Mesenteric fat pad (tissue), 1 donor: ENCODE results near the gene ACBD5. TPM values are rescaled to one million over a fixed set of nuclear protein-coding genes. Genes with fewer than 3 reads are reported as not detected.
"Not testable (repeated sequence)": the region's sequence is repeated elsewhere in the genome, so short reads cannot be mapped to it uniquely, and the experiment has no call there.

Experiments used
- DNase-seq: peaks from one replicate; pipeline ENCODE4 v3.0.0-alpha.2; 2020; ENCODE audit warnings: low spot score
- long read RNA-seq: library from polyadenylated mRNA; unstranded; transcript quantifications from one replicate; pipeline ENCODE4 v2.0.0, GENCODE V29; 2020
- total RNA-seq: library from RNA; stranded (reverse); fragmentation: NEBNext Ultra II Directional; extraction: Animal tissue kit (Norgen Biotek cat#: 25700); gene quantifications from one replicate; pipeline ENCODE4 v1.2.1, GENCODE V29; 2021
- donor health status: DM: yes; HTN: yes; CAD: no.

Gene ACBD5, protein sequence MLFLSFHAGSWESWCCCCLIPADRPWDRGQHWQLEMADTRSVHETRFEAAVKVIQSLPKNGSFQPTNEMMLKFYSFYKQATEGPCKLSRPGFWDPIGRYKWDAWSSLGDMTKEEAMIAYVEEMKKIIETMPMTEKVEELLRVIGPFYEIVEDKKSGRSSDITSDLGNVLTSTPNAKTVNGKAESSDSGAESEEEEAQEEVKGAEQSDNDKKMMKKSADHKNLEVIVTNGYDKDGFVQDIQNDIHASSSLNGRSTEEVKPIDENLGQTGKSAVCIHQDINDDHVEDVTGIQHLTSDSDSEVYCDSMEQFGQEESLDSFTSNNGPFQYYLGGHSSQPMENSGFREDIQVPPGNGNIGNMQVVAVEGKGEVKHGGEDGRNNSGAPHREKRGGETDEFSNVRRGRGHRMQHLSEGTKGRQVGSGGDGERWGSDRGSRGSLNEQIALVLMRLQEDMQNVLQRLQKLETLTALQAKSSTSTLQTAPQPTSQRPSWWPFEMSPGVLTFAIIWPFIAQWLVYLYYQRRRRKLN
- total RNA-seq = 26.6 TPM
- long read RNA-seq, partial matches to known transcripts = 19 of 38 reads
- long read RNA-seq, other reads (novel, unspliced or antisense) = 12 of 38 reads

DNA sequence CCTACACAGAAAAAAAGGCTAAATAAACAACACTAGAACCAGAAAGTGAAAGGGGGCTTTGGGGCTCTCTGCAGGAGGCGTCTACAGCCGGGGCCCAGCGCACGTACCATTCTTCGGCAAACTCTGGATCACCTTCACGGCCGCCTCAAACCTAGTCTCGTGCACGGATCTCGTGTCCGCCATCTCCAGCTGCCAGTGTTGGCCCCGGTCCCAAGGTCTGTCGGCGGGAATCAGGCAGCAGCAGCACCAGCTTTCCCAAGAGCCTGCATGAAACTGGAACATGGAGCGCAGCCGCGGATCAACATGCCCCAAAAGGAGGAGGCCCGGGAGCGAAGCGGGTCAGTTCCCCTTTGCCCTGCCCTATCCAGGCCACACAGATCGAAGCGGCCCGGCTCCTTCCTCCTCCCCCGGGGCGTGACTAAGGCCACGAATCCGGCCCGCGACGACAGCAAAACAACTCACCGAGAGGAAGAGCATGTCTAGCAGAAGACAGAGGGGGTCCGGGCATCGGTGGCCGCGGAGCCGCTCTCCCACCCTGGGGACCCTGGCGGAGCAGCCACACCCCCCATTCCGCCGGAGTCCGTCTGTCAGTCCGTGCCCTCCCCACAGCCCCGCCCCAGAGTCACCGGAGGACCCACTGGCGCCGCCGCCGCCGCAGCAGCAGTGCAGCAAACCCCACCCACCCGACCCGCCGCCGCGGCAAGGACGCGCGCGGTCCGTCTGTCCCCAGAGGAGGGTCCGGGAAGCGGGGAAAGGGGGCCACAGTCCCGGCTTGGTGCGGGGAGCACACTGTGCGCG, at the start of gene ACBD5:
ACBD5 (minus strand) TSS at position 586 of the 798 bp plus-strand sequence; CDS start at position 477, 109 bp downstream.
- peak; percentile 96 for DNase-seq

DNA sequence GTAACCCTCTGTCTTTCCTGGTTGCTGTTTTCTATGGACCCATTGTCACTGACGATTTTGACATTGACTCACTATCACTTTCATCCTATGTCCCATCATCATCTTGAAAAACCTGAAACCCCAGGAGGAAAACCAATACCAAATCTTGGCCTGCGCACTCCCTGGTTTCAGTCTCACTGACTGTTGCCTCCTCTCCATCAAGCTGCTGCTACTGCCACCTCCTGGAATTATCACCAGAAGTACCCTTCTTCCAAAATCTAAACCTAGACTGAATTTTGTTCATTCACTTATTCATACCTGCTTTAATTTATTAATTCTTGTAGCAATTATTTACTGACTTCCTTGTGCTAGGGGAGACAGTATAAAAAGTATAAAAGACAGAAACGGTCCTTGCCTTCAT, 44.5 kb upstream of the ACBD5 start:
- DNase-seq = no peak

DNA sequence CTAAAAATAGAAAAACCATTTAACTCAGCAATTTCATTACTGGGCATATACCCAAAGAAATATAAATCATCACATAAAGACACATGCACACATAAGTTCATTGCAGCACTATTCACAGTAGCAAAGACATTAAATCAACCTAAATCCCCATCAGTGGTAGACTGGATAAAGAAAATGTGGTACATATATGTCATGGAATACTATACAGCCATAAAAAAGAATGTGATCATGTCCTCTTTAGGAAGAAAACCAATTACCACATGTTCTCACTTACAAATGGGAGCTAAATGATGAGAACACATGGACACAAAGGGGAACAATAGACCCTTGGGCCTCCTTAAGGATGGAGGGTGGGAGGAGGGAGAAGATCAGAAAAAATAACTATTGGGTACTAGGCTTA, 36.0 kb upstream of the ACBD5 start:
- DNase-seq = no peak

DNA sequence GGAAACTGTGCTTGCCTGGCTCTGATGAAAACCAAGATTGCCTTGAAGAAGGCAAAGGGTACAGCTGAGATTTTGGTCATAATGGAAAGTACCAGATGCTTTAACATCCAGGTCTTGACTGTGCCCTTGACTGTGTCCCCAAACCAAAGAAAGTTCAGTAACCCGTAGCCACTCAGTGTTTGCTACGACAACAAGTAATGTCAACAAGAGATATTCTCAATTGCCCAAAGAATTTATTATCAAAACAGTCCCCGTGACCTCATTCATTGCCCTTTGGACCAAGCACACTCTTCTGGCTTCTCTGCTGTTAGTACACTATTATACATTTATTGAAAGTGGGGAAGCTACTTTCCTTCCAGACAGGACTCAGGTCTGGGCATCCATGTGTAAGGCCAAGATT, 25.4 kb upstream of the ACBD5 start:
- DNase-seq = not testable (repeated sequence)

DNA sequence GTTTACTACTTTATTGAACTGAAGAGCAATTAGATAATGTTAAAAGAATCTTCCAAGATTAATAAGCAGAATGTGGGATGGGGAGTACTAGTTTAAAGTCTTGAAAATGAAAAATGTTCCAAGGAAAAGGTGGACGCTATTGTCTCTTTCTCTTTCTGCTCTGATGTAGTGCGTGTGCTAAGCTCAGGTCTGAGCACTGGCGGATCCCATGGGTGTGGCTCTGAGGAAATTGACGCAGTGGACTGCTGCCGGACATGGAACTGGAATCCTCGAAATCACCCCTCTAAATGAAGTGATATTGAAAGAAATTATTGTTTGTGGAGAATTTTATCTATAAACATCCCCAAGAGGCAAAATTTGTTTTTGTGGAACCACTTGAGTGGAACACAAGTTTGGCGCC, 22.2 kb upstream of the ACBD5 start:
- not testable (repeated sequence) for DNase-seq

DNA sequence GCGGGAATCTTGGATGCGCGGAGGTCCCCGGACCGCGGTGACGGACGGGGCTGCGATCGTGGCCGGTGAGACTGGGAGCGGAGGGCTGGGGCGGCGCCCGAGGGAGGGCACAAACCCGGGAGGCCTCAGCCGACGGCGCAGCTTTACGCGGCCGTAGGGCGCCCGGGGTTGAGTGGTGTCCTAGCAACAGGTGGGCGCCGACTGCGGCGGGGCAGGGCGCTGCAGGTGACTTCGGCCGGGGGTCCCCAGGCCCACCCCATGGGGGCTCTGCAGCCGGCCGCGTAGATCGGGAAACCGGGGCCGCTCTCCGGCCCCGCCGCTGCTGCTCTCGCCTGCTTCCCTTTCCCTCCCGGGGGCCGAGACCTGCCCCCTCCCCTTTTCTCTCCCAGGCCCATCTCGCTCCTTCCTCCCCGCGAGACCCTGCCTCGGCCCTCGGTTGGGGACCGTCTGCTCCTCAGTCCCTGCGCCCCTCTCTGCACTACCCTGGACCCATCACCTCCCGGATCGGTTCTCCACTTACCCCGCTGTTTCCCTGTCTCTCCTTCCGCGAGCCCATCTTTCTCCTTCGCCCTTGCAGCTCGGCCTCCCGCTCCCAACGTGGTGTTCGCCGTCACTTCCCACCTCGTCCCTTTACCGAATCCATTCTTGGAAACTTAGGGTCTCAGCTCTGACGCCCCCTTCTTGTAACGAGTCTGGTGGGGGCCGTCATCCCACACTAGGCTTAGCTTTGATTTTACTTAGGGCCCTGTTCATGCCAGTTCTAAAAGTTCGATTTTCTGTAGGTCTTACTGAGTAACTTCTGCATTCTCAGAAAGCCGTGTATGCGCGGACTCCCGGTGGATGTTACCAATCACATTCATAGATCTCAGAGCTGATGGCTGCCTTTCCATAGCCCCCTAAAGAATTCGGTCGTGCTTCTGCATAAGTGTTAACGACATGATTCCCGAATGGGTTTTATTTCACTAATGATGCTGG, 18.5 kb upstream of the ACBD5 start:
- no peak for DNase-seq

DNA sequence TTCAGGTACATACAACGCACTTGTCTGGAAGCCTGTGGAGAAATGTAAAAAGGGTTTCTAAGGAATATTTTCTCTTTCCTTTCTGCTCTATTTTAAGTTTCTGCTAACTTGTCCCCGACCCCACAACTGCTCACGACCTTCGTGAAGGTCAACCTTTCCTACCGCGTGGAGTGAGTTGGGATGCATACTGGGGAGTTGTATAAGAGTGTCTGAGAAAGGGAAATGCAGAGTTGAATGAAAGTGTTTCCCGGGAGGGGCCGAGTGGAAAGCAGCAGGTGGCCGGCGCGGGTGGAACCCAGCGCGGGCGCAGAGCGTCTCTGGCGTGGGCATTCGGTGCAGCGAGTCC, 17.9 kb upstream of the ACBD5 start:
- DNase-seq = no peak

DNA sequence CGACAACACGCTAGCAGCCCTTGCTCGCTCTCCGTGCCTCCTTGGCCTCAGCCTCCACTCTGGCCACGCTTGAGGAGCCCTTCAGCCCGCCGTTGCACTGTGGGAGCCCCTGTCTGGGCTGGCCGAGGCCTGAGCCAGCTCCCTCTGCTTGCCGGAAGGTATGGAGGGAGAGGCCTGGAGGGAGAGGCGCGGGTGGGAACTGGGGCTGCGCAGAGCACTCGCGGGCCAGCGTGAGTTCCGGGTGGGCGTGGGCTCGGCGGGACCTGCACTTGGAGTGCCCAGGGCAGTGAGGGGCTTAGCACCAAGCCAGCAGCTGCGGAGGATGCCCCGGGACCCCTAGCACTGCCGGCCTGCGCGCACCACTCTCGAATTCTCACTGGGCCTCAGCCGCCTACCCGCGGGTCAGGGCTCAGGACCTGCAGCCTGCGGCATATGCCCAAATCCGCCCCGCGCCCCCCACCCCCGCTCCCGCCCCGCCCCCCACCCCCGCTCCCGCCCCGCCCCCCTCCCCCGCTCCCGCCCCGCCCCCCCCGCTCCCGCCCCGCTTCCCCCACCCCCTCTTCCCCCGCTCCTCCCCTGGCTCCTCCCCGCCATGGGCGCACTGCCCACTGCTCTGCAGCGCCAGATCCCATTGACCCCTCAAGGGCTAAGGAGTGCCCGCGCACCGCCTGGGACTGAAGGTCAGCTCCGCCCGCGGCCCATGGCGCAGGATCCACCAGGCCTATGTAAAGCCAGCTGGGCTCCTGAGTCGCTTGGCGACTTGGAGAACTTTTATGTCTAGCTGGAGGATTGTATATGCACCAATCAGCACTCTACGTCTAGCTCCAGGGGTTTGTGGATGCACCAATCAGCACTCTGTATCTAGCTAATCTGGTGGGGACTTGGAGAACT, 15.9 kb upstream of the ACBD5 start:
- DNase-seq = no peak

DNA sequence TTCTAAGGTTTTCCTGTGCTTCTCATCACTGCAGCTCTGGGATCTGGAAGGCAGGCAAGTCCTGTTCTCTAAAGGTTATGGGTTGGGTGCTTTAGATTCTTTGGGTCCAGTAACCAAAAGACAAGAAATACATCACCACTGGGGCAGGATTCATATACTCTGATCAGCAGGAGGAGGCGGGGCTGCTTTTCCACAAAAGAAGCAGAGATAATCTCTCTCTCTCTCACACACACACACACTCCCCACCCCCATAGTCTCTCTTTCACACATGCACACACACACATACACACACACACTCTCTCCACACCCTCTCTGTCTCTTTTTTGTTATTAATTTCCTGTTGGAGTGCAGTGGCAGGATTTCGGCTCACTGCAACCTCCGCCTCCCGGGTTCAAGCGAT, 13.0 kb upstream of the ACBD5 start:
- DNase-seq = no peak

DNA sequence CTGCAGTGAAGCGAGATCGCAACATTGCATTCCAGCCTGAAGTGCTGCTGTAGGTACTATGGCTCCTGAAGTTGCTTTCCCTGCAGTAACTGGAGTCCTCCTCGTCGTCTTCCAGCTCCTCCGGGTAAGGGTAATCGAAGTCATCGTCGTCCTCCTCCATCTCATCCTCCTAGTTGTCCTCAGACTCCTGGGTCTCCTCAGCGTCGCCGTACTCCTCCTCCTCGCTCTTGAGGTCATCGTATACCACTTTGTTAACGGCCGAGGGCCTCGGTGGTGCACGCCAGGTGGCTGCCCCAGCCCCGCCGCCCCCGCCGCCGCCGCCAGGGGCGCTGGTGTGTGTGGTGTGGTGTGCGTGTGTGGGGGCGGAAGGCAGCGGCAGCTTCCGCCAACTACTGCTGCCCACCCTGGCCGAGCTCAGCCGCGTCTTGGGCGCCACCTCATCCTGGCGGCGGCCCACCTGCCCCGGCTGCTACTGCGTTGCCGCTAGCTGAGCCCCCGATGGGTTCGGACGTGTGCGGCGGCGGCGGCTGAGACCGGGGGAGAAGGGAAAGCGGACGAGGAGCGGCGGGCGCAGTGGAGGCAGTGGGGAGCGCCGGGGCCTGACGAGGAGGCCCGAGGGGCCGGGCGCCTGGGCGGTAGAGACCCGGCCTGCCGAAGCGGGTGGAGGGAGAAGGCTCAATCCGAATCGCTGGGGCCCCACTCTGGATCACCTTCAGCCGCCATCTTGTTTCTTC, 11.8 kb upstream of the ACBD5 start:
- DNase-seq = peak; percentile 90

DNA sequence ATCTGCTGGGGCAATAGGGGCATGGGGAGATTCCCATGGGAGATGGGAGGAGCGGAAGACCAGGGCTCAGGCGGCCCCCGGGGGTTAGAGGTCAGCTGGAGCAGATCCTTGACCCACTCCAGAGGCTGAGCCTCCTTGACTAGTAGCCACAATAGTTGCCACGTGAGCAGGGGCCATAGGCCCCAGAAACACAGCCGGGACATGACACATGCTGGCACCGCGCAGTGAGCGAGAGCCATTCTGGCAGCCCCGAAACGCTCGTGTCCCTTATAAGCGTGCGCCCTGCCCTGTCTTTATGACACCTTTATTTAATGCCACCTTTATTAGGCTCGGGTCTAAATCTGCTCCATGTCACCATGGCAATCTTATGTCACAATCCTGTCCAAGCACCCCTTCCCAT, 11.0 kb upstream of the ACBD5 start:
- peak; percentile 77 for DNase-seq

DNA sequence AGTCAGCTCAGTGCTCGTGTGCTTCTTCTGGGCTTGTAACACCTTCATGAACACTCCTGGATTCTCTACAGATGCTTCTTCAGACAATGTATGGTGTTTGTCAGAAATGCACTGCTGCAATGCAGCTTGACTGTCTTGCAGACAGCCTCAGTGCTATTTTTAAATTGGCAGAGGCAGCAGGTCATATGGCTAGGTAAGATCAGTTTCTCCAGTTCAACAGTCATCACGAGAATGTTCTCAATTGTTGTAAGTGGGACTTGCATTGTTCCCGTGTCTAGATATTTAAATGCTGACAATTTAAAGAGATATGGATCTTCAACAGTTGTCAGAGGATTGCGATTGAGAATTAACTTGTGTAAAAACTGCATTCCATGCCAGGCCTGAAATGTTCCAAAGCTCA, 7.6 kb upstream of the ACBD5 start:
- DNase-seq = no peak

DNA sequence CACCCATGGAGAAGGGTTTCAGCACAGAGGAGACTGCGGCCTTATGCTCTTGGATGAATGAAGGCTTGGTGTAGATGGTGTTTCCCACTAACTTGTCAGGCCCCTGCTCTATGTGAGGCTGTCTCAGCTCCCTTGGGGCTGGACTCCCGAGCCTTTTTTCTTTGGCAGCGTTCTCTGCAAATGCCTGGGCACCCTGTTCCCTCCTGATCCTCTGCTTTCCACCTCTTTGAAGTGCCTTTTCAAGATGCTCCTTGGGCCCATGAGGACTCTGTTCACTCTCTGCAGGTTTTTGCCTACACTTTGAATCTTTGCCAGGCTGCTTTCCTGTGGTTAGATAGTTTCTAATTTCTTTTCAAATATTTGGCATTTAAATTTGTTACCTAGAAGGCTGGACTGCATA, 6.8 kb upstream of the ACBD5 start:
- DNase-seq = no peak

DNA sequence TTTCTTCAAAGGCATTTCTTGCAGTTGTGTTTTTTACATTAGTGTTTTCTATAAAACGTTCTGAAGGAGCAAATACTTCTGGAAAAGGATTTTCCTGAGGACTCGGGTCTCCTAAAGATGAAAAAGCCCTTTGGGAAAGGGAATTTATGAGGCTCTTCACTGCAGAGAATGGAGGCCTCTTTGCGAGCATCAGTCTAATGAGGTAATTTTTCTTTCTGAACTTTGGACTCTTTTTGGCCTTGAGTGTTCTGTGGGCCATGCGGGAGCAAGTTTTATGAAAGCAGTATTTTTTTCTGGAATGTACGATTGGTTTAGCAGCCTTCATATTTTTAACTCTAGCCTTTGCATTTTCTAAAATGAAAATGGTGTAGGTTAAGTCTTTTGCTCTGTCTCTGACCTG, 6.4 kb upstream of the ACBD5 start:
- DNase-seq = no peak

DNA sequence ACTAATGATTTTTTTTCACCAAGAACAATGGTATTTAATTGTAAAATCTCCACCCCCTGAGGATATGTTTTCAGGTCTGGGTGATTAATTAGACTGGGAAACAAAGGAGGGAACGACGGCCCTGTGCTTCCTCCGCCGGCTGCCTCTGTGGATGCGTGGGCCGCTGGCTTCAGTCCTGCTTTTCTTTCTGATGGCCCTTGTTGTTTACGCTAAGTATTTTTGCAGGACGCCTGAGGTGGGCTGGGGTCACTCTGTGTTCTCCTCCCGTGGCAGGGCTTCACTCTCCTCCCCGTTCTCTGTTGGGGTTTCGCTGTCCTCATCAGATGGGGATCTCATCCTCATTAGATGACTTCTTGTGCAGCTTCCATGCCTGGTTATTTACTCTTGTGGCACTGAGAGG, 5.2 kb upstream of the ACBD5 start:
- no peak for DNase-seq

DNA sequence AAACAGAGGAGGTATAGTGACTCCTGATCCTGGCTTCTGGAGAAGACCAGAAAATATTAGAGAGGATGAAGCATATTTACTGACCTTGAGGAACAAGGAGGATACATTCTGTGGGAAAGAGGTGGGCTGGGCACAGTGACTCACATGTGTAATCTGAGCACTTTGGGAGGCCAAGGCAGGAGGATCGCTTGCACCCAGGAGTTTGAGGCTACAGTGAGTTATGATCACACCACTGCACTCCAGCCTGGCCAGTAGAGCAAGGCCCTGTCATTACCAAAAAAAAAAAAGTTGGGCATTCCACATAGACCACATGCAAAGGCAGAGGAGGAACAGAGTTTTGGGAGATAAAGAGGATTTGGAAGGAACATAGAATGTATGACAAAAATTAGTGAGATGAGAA, 4.4 kb upstream of the ACBD5 start:
- no peak for DNase-seq

DNA sequence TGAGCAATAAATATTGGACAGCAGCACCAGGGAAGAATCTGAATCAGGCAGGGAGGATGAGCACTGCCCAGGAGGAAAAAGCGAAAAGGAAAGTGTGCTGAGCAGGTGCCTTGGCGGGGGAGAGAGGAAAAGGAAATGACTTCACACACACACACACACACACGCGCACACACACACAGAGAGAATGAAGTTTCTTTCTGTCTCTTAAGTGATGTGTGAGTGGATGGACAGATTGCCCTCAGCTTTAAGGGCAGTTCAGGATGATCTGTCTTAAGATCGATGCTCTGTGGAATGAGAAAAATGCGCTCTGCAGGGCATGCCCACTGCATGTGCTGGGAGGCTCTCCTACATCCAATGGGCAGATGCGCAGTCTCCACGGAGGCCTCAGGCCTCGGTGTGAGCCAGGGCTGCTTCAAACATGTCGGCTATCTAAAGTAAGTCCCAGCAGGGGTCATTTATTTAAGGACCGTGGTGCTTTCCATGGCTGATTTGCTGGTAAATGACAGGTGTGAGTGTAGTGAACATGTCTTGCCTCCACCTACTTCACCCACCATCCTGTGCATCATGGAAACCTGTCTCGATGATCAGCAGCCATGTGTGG, 2.5 kb upstream of the ACBD5 start:
- peak; percentile 84 for DNase-seq

DNA sequence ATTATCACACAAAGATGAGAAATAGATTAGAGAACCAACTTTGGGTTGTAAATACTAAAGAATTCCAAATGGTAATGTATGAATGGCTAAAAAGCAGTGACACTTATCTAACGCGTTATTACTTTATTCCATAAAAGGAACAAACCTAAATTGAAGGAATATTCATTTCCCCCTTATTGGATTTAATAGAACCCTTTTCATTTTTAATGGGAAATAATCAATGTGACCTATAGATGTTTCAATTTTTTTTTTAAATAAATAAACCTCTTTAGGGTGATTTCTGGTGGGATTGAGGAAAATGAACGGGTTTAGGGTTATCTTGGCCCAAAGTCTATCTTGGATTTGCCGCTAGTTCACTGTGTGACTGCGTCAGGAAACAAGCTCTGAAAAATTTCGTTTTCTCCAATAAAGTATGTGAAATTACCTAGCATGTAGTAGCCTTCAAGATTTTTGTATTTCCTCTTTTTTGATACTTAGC, 1.9 kb upstream of the ACBD5 start:
- DNase-seq = no peak
